ENCODE data around the gene GCNA. TPM values are rescaled to one million over a fixed set of nuclear protein-coding genes. Genes with fewer than 3 reads are reported as not detected.

The GCNA gene
- total and polyA plus RNA-seq, 2 experiments from 2014 or later: 0.38 to 5.2 TPM

GRCh38 chrX:71541210-71542022, 36.8 kb upstream of the GCNA start:
- H3K36me3 ChIP-seq: peaks cover 4% of the 10 kb centered on the region
- no peak for TF ChIP-seq CTCF (IDR thresholded peaks at IDR 0.05; ENCODE audit: low read depth, low read length)

GRCh38 chrX:71542411-71542810, 35.8 kb upstream of the GCNA start:
- Histone ChIP-seq H3K4me3 (no peak overlapping the region), H3K27ac (no peak overlapping the region), H3K9me3 (ENCODE audit: low read depth) (no peaks in the 10 kb centered on the region), H3K36me3 (peaks cover 12% of the 10 kb centered on the region), H3K4me1 (ENCODE audit: low read depth) (no peaks in the 10 kb centered on the region), H3K27me3 (no peaks in the 10 kb centered on the region)
- DNase-seq (ENCODE audit: low read depth in 1 of 2, low spot score in 1 of 2): peak in 1 of 2 donors; percentile 73
- no peak for TF ChIP-seq CTCF (IDR thresholded peaks at IDR 0.05; ENCODE audit: low read depth, low read length)

More at GRCh38 chrX:71541210-71542022, 36.8 kb upstream of the GCNA start:
- Histone ChIP-seq H3K27ac (peak overlapping the region; percentile 21), H3K9me3 (ENCODE audit: low read depth) (no peaks in the 10 kb centered on the region), H3K4me3 (no peak overlapping the region), H3K4me1 (ENCODE audit: low read depth) (no peaks in the 10 kb centered on the region), H3K27me3 (no peaks in the 10 kb centered on the region)
- DNase-seq (ENCODE audit: low read depth in 1 of 2, low spot score in 1 of 2): peak in 1 of 2 donors; percentile 74

GRCh38 chrX:71542825-71543224, 35.4 kb upstream of the GCNA start:
- Histone ChIP-seq H3K27ac (no peak overlapping the region), H3K36me3 (peaks cover 12% of the 10 kb centered on the region)
- no peak for TF ChIP-seq CTCF (IDR thresholded peaks at IDR 0.05; ENCODE audit: low read depth, low read length)

GRCh38 chrX:71543316-71543715, 34.9 kb upstream of the GCNA start:
- Histone ChIP-seq H3K27ac (no peak overlapping the region), H3K4me1 (ENCODE audit: low read depth) (no peaks in the 10 kb centered on the region), H3K27me3 (no peaks in the 10 kb centered on the region), H3K9me3 (ENCODE audit: low read depth) (no peaks in the 10 kb centered on the region), H3K4me3 (no peak overlapping the region), H3K36me3 (peaks cover 9% of the 10 kb centered on the region)
- TF ChIP-seq CTCF (IDR thresholded peaks at IDR 0.05; ENCODE audit: low read depth, low read length): no peak
- DNase-seq (ENCODE audit: low read depth in 1 of 2, low spot score in 1 of 2): peak in 1 of 2 donors; percentile 51

More at GRCh38 chrX:71542825-71543224, 35.4 kb upstream of the GCNA start:
- H3K4me1 ChIP-seq (ENCODE audit: low read depth): no peaks in the 10 kb centered on the region
- no peak for DNase-seq (ENCODE audit: low read depth in 1 of 2, low spot score in 1 of 2)
- H3K27me3 ChIP-seq: no peaks in the 10 kb centered on the region
- no peak overlapping the region for H3K4me3 ChIP-seq
- H3K9me3 ChIP-seq (ENCODE audit: low read depth): no peaks in the 10 kb centered on the region

- Histone ChIP-seq H3K27me3 (no peaks in the 10 kb centered on the region), H3K4me1 (ENCODE audit: low read depth) (no peaks in the 10 kb centered on the region), H3K36me3 (peaks cover 9% of the 10 kb centered on the region), H3K4me3 (no peak overlapping the region), H3K27ac (no peak overlapping the region), H3K9me3 (ENCODE audit: low read depth) (no peaks in the 10 kb centered on the region)
- TF ChIP-seq CTCF (IDR thresholded peaks at IDR 0.05; ENCODE audit: low read depth, low read length): no peak
- no peak for DNase-seq (ENCODE audit: low read depth in 1 of 2, low spot score in 1 of 2)
Measured at GRCh38 chrX:71545364-71545763, 32.9 kb upstream of the GCNA start.
